C4-2B (cell line): ENCODE data around the gene KAT6B.
"Not testable (repeated sequence)": the region's sequence is repeated elsewhere in the genome, so short reads cannot be mapped to it uniquely, and the experiment has no call there.

Experiments
- H3K27ac ChIP-seq: fragments of 450-650 bp; 2 replicates; pipeline ENCODE4 v1.5.1; 2017
- ZFX ChIP-seq: fragments of 450-650 bp; IDR thresholded peaks from 2 replicates; pipeline ENCODE4 v1.6.1; 2017
- TF ChIP-seq, protein P1 (sequence below): fragments of 450-650 bp; conservative IDR thresholded peaks from 2 replicates; pipeline ENCODE4 v1.5.1; 2017; ENCODE audit warnings: mild to moderate bottlenecking

KAT6B gene

DNA sequence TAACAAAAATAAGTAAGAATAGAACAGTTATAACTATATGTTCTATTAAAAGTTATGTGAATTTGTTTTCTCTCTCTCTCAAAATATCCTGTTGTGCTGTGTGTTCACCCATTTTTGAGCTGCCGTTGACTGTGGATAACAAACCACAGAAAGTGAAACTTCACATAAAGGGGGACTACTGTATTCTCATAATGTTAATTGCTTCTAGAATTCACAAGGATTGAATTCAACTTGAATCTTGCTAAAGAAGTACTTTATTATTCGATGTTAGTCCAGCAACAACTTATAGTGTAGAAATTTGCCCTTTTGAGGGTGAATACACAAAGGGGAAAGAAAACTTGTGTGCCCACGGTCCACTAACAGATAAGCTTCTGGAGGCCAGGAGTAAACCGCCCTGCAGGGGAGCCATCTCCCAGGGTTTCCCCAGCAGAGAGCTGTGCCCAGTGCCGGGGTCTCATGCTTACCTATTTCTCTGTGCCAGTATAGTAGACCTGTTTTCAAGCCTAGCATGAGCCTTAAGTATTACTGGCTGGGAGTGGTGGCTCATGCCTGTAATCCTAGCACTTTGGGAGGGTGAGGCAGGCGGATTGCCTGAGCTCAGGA lies 87.1 kb downstream of the KAT6B start:
- no peak overlapping the region for H3K27ac ChIP-seq
- TF ChIP-seq, protein P1, sequence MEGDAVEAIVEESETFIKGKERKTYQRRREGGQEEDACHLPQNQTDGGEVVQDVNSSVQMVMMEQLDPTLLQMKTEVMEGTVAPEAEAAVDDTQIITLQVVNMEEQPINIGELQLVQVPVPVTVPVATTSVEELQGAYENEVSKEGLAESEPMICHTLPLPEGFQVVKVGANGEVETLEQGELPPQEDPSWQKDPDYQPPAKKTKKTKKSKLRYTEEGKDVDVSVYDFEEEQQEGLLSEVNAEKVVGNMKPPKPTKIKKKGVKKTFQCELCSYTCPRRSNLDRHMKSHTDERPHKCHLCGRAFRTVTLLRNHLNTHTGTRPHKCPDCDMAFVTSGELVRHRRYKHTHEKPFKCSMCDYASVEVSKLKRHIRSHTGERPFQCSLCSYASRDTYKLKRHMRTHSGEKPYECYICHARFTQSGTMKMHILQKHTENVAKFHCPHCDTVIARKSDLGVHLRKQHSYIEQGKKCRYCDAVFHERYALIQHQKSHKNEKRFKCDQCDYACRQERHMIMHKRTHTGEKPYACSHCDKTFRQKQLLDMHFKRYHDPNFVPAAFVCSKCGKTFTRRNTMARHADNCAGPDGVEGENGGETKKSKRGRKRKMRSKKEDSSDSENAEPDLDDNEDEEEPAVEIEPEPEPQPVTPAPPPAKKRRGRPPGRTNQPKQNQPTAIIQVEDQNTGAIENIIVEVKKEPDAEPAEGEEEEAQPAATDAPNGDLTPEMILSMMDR, result no peak
- no peak for TF ChIP-seq ZFX

DNA sequence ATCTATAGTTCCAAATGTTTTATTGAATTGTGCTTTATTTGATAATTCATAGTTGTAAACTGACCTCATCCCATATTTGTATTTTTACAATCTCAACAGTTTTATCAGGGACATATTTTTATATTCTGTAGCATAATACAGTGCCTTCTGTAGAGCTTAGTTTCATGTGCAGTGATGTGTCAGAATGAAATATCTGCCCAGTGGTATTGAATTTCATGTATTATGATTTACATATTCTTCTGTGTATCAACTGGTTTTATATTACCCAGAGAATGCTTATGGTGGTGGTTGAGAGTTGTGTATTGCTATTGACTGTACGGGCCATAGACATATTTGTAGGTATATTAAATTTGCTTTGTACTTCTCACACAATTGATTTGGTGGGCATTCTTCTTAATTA lies 89.9 kb downstream of the KAT6B start:
- H3K27ac ChIP-seq, result no peak overlapping the region
- TF ChIP-seq, protein P1, result no peak
- TF ChIP-seq ZFX, result no peak

DNA sequence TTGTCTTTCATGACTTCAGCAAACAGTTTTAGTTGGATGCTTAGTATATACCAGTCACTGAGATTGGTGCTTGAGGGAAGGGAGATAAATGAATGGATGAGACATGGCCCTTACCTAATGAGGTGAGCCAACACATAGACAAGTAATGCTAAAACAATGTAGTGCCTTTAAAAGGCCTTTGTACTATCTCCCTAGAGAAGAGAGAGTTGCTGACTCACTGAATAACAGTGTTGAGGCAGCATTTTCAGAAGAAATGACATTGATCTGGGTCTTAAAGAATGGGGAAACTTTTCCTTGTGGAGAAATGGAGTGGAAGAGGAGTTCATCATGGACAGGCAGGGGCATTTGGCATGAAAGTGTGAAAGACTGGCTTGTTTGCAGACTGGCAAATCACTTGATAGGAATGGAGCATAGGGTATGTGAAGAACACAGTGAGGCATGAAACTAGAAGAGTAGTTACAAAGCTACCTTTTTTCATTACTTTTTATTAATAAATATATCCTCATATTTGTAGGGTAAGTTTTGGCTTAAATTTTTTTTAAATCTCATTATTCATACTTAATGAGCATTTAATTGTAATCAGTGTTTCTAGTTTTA lies 91.2 kb downstream of the KAT6B start:
- no peak overlapping the region for H3K27ac ChIP-seq
- TF ChIP-seq, protein P1, result no peak
- TF ChIP-seq ZFX, result no peak

DNA sequence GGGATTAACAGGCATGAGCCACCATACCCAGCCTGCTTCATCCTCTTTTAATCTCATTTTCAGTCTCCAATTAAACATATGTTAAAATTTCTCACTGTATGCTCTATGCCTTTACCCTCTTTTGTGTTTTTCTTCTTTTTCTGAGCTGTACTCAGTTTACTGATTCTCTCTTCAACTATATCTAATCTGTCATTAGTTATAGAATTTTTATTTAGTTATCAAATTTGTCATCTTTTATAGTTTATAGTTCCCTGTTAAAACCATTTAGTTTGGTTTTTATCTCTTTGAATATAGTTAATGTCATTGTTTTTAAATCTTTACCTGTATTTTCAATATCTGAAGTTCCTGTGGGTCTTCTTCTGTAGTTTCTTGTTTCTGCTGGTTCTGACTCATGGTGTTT lies 93.3 kb downstream of the KAT6B start:
- H3K27ac ChIP-seq, result no peak overlapping the region
- TF ChIP-seq ZFX, result no peak
- TF ChIP-seq, protein P1, result no peak

DNA sequence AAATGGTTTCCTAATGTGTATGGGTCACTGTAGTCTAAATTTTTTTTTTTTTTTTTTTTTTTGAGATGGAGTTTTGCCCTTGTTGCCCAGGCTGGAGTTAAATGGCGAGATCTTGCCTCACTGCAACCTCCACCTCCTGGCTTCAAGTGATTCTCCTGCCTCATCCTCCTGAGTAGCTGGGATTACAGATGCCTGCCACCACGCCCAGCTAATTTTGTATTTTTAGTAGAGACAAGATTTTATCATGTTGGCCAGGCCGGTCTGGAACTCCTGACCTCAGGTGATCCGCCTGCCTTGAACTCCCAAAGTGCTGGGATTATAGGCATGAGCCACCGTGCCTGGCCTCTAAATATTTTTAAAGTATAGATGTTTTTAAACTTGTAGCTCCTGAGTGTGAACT lies 94.7 kb downstream of the KAT6B start:
- H3K27ac ChIP-seq, result not testable (repeated sequence)

DNA sequence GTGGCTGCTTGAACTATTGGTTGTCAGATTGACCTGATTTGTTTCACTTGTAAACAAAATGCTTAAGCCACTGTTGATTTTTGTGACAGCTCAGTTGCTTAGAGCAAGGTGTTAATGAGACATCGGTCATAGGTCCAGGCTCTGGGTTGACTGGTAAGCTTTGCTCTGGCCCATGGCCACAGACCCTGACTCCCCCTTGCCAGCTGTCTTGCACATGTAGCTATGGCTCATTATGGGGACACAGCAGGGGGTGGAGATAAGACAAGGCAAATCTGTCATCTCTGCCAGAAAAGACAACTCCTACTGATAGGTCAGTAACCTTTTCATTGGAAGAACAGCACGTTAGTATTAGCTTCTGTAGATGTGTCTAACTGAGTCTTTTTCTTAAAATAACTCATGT lies 95.3 kb downstream of the KAT6B start:
- no peak overlapping the region for H3K27ac ChIP-seq
- TF ChIP-seq, protein P1, result no peak
- TF ChIP-seq ZFX, result no peak

DNA sequence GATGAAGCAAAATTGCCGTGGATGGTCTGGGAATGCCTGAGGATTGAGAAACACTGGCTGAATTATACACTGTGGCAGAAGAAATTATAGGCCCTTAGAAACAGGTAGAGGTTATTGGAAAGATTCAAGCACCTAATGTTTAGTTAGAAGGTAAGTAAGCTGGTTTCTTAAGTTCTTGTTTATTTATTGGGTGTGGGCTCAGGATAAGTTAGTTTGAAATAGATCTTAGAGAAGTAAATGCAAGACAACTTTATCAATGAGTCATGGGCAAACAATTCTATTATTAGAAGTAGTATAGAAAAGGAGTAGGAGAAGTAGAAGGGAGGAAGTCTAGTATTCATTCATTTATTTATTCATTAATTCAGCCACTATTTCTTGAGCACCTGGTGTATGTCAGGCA lies 96.5 kb downstream of the KAT6B start:
- no peak overlapping the region for H3K27ac ChIP-seq
- no peak for TF ChIP-seq ZFX
- TF ChIP-seq, protein P1, result no peak

DNA sequence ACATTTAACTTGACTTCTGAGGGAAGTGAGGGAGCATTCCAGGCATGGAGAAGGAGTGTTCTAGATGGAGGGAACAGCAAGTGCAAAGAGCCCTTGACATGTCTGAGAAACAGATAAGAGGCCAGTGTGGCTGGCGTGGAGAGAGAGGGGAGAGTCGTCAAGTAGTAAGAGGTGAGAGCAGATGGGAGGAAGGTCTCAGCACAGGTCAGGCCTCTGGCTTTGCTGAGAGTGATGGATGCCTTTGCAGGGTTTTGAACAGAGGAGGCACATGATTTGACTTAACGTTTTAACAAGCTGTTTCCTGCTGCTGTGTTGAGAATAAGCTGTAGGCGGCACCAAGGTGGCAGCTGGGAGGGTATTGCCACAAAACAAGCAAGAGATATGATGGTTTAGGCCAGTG lies 97.2 kb downstream of the KAT6B start:
- TF ChIP-seq ZFX, result no peak
- TF ChIP-seq, protein P1, result no peak
- no peak overlapping the region for H3K27ac ChIP-seq
